ENCODE data around the gene ZC3H14. TPM values are rescaled to one million over a fixed set of nuclear protein-coding genes. Genes with fewer than 3 reads are reported as not detected.

ZC3H14 gene
- total RNA-seq, 1 donor from 2014 or later: 140 TPM

Small RNA genes within 50 kb of the gene (small RNA-seq; reads per million reads assigned to genes)
- not detected for gene RNU4-22P

Other genes with a start within 250 kb of the ZC3H14 start
- gene KCNK10, start 239.8 kb upstream of the ZC3H14 start, total RNA-seq (ENCODE audit: low replicate concordance): 6.9 and 11.0 TPM in 2 replicates
- gene SPATA7, start 177.4 kb upstream of the ZC3H14 start, total RNA-seq (ENCODE audit: low replicate concordance): 31.4 and 39.9 TPM in 2 replicates
- 10.1 and 11.7 TPM in 2 replicates for gene PTPN21, start 8.0 kb upstream of the ZC3H14 start, total RNA-seq (ENCODE audit: low replicate concordance)
- gene EML5, start 229.9 kb downstream of the ZC3H14 start, total RNA-seq (ENCODE audit: low replicate concordance): 0.71 and 1.0 TPM in 2 replicates

All from neural progenitor cell (in vitro differentiated cells).